PC-9 (cell line): ENCODE results near the gene ADAMTS15. TPM values are rescaled to one million over a fixed set of nuclear protein-coding genes. Genes with fewer than 3 reads are reported as not detected.
A peak's percentile ranks its signal among the peaks of the same experiment; 100 is the strongest.

Source experiments
- BruUV-seq: library from RNA; stranded (reverse); fragments of 400-500 nt; replicated peaks from 2 replicates; lab custom pipeline; 2021; lab: Mats Ljungman, UMichigan
- CTCF ChIA-PET: fragments of 300-600 bp; sonication (Branson Sonifier 250); formaldehyde crosslinking; loops from one replicate; lab custom pipeline; 2022; ENCODE audit warnings: antibody characterized with exemption; lab: Charles Lee
- POLR2A ChIA-PET: fragments of 300-600 bp; sonication (Branson Sonifier 250); formaldehyde crosslinking; loops from one replicate; lab custom pipeline; 2022; ENCODE audit warnings: antibody characterized with exemption; ENCODE audit not compliant: unreplicated experiment; lab: Charles Lee
- DNase-seq, 2 experiments: peaks; one replicate each; pipeline versions ENCODE4 v3.0.0 to v3.0.0-alpha.2; 2015 to 2022; ENCODE audit warnings: mixed read lengths in 1 of 2
- H2AFZ ChIP-seq: fragments of 200-600 bp; sonication (generic); 2 replicates; pipeline ENCODE4 v1.8.1; 2017; ENCODE audit warnings: antibody characterized with exemption
- H3F3A ChIP-seq: fragments of 200-600 bp; sonication (generic); 2 replicates; pipeline ENCODE4 v1.8.1; 2017; ENCODE audit warnings: antibody characterized with exemption, mild to moderate bottlenecking, low read depth; ENCODE audit not compliant: insufficient read depth
- H3K27ac ChIP-seq: fragments of 200-600 bp; sonication (generic); 2 replicates; pipeline ENCODE4 v1.6.1; 2016; ENCODE audit warnings: mixed run types
- H3K27me3 ChIP-seq: fragments of 200-600 bp; sonication (generic); 2 replicates; pipeline ENCODE4 v1.6.1; 2016; ENCODE audit warnings: low read depth, mixed run types; ENCODE audit not compliant: insufficient read depth
- H3K36me3 ChIP-seq: fragments of 200-600 bp; sonication (generic); 2 replicates; pipeline ENCODE4 v1.6.1; 2016; ENCODE audit warnings: low read depth, mixed run types
- H3K4me1 ChIP-seq: fragments of 200-600 bp; sonication (generic); replicated peaks from 2 replicates; pipeline ENCODE4 v1.6.1; 2016; ENCODE audit warnings: mixed run types; ENCODE audit not compliant: insufficient read depth
- H3K4me2 ChIP-seq: fragments of 200-600 bp; sonication (generic); 2 replicates; pipeline ENCODE4 v1.6.1; 2017; ENCODE audit warnings: mixed run types
- H3K4me3 ChIP-seq: fragments of 200-600 bp; sonication (generic); 2 replicates; pipeline ENCODE4 v1.6.1; 2016; ENCODE audit warnings: mixed run types
- H3K79me2 ChIP-seq: fragments of 200-600 bp; sonication (generic); 2 replicates; pipeline ENCODE4 v1.6.1; 2017; ENCODE audit warnings: low read depth, mixed run types
- H3K9me2 ChIP-seq: fragments of 200-600 bp; sonication (generic); 2 replicates; pipeline ENCODE4 v1.8.1; 2017; ENCODE audit warnings: mild to moderate bottlenecking; ENCODE audit not compliant: insufficient read depth
- H3K9me3 ChIP-seq: fragments of 200-600 bp; sonication (generic); 2 replicates; pipeline ENCODE4 v1.8.1; 2016; ENCODE audit warnings: low read depth; ENCODE audit not compliant: insufficient read depth
- H4K20me1 ChIP-seq: fragments of 200-600 bp; sonication (generic); 2 replicates; pipeline ENCODE4 v1.8.1; 2017; ENCODE audit not compliant: insufficient read depth
- EZH2 ChIP-seq: fragments of 200-600 bp; sonication (generic); IDR thresholded peaks from 2 replicates; pipeline ENCODE4 v1.8.0; 2017; ENCODE audit warnings: antibody characterized with exemption, low read depth
- intact Hi-C: fragments of 100-400 bp; cut with micrococcal nuclease; formaldehyde crosslinking; loops from one replicate; pipeline ENCODE4 v1.10.0; 2022; ENCODE audit not compliant: unreplicated experiment
- total RNA-seq: library from RNA; stranded (reverse); gene quantifications from 2 replicates; pipeline ENCODE4 v1.2.3, GENCODE V29; 2021
- TF ChIP-seq, protein P1 (sequence below): fragments of 200-600 bp; sonication (generic); conservative IDR thresholded peaks from 2 replicates; pipeline ENCODE4 v1.6.1; 2017; ENCODE audit warnings: mixed run types, antibody characterized with exemption, mild to moderate bottlenecking, moderate library complexity

ADAMTS15 gene
- total RNA-seq, 1 experiment from 2014 or later, result 2.2 TPM

DNA sequence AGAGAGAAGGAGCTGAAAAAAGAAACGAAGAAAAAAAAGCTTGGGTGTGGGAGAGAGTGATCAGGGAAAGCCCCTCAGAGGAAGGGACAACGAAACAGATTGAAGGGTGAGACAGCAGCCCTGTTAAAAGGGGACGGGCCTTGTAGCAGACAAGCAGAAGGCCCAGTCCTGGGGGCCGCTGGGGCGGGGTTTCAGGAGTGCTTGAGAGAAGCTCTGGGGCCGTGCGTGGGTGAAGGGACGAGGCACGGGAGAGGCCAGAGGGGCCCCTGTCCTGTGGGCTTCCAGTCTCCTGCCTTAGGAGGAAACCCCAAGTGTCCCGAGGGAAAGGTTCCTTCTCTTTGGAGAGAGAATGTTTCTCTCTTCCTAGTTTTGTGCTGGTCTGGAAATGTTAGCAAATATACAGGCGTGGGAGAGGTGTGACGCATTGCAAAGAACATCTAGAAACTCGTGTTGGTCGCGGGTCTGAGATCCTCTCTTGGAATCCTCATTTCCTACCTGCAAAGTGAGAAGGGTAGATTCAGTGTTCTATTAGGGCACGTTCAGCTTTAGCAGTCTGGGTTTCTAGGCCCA lies 28.6 kb downstream of the ADAMTS15 start:
- H3F3A ChIP-seq, result peaks cover 19% of the 10 kb centered on the region
- H3K9me2 ChIP-seq, result no peaks in the 10 kb centered on the region
- no TSS peak for BruUV-seq
- H3K27ac ChIP-seq, result peak overlapping the region; percentile 70
- H3K36me3 ChIP-seq, result no peaks in the 10 kb centered on the region
- CTCF ChIA-PET, result no interaction called here
- H2AFZ ChIP-seq, result no peak overlapping the region
- POLR2A ChIA-PET, result interaction anchor here (0.7 kb wide), 1 partner anchor 176 kb away, joined by 3 read pairs; no protein-coding TSS in a partner anchor
- H3K4me3 ChIP-seq, result no peak overlapping the region
- intact Hi-C loops, result loop anchor here (5.0 to 10.0 kb wide), 2 partner anchors 50 to 158 kb away; no protein-coding TSS in a partner anchor
- H3K27me3 ChIP-seq, result no peaks in the 10 kb centered on the region
- no peaks in the 10 kb centered on the region for H4K20me1 ChIP-seq
- H3K9me3 ChIP-seq, result no peaks in the 10 kb centered on the region
- DNase-seq, result no peak
- peaks cover 28% of the 10 kb centered on the region for H3K4me1 ChIP-seq
- H3K4me2 ChIP-seq, result peak overlapping the region; percentile 62; the same call in 1 of the 2 replicates
- H3K79me2 ChIP-seq, result no peaks in the 10 kb centered on the region
- TF ChIP-seq, protein P1, sequence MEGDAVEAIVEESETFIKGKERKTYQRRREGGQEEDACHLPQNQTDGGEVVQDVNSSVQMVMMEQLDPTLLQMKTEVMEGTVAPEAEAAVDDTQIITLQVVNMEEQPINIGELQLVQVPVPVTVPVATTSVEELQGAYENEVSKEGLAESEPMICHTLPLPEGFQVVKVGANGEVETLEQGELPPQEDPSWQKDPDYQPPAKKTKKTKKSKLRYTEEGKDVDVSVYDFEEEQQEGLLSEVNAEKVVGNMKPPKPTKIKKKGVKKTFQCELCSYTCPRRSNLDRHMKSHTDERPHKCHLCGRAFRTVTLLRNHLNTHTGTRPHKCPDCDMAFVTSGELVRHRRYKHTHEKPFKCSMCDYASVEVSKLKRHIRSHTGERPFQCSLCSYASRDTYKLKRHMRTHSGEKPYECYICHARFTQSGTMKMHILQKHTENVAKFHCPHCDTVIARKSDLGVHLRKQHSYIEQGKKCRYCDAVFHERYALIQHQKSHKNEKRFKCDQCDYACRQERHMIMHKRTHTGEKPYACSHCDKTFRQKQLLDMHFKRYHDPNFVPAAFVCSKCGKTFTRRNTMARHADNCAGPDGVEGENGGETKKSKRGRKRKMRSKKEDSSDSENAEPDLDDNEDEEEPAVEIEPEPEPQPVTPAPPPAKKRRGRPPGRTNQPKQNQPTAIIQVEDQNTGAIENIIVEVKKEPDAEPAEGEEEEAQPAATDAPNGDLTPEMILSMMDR, result no peak
- no peak for TF ChIP-seq EZH2

DNA sequence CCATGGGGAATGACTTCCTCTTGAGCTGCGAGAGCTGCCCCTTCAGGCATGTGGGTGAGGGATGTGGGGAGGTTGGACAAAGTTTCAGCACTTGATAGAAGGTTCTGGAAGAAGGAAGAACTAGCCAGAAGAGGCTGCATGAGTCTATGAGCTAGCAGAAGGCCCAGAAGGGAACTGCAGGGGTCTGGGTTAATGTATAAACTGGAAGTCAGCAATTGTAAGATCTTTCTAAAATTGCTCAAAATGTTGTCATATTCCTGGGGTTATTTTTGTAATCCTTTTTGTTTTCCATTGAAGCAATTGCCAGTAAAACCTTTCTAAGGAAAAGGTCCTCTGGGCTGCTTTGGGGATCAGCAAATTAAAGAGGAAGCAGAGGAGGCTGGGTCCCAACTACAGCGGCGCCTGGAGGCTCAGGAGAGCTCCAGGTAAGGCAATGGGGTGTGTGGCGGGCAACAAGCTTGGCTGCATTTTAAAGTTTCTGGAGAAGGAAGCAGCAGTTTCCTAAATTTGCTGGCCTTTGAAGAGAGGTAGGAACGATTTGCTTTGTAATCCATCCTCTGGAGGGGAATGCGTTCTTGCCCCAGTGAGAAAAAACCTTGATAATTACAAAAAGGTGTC lies 29.2 kb downstream of the ADAMTS15 start:
- Histone ChIP-seq H4K20me1 (no peaks in the 10 kb centered on the region), H3K27me3 (no peaks in the 10 kb centered on the region), H3K4me1 (peaks cover 28% of the 10 kb centered on the region), H3K36me3 (no peaks in the 10 kb centered on the region), H3K9me2 (no peaks in the 10 kb centered on the region), H2AFZ (no peak overlapping the region), H3K79me2 (no peaks in the 10 kb centered on the region), H3K4me3 (no peak overlapping the region), H3K27ac (peak overlapping the region; percentile 70), H3F3A (peaks cover 19% of the 10 kb centered on the region), H3K9me3 (no peaks in the 10 kb centered on the region), H3K4me2 (peak overlapping the region; percentile 62)
- no TSS peak for BruUV-seq
- intact Hi-C loops, result loop anchor here (5.0 to 10.0 kb wide), 2 partner anchors 50 to 157 kb away; no protein-coding TSS in a partner anchor
- DNase-seq, result peak in 1 of 2 experiments; percentile 49
- ChIA-PET POLR2A (interaction anchor here (0.6 to 0.7 kb wide), 2 partner anchors 175 to 317 kb away, joined by 3 read pairs; no protein-coding TSS in a partner anchor), CTCF (interaction anchor here (0.6 kb wide), 1 partner anchor 46 kb away, joined by 11 read pairs; no protein-coding TSS in a partner anchor)
- TF ChIP-seq, protein P1, result no peak
- TF ChIP-seq EZH2, result no peak

DNA sequence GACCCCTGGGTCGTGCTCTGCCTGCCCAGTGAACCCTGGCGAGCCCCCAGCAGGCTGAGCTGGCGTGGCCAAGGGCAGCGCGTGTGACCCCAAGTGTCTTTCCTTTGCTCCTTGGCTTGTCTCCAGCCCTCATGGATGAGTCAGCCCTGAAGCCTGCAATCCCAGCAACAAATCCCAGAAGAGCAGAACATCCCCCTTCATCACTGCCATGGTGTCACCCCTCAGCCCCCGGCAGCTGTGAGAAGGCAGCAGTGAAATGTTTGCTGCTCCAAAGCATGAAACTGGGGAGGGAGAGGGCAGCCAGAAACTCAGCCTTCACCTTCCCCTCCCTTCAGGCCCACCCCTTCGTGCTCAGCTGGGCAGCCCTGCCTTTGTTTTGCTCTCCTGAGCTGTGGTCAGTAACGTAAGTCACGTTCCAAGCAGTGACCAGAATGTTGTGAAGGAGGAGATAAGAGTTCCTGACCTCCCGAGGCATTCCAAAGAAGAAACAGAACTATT lies 29.8 kb downstream of the ADAMTS15 start:
- H3K4me2 ChIP-seq, result peak overlapping the region; percentile 62
- peak overlapping the region; percentile 62; the same call in 1 of the 2 replicates for H2AFZ ChIP-seq
- intact Hi-C loops, result loop anchor here (5.0 to 10.0 kb wide), 2 partner anchors 49 to 157 kb away; no protein-coding TSS in a partner anchor

More for the DNA sequence above, 29.8 kb downstream of the ADAMTS15 start:
- Histone ChIP-seq H3K9me2 (no peaks in the 10 kb centered on the region), H3F3A (peaks cover 19% of the 10 kb centered on the region), H4K20me1 (no peaks in the 10 kb centered on the region), H3K36me3 (no peaks in the 10 kb centered on the region), H3K9me3 (no peaks in the 10 kb centered on the region), H3K79me2 (no peaks in the 10 kb centered on the region), H3K27me3 (no peaks in the 10 kb centered on the region), H3K4me1 (peaks cover 28% of the 10 kb centered on the region), H3K27ac (peak overlapping the region; percentile 70), H3K4me3 (peak overlapping the region; percentile 10; the same call in 1 of the 2 replicates)
- peak; percentile 72 to 75 for DNase-seq
- ChIA-PET POLR2A (interaction anchor here (0.6 kb wide), 1 partner anchor 316 kb away, joined by 3 read pairs; no protein-coding TSS in a partner anchor), CTCF (interaction anchor here (0.6 kb wide), 1 partner anchor 47 kb away, joined by 11 read pairs; no protein-coding TSS in a partner anchor)
- BruUV-seq, result no TSS peak
- TF ChIP-seq, protein P1, result no peak
